RWPE1 (cell line): Measurements from ENCODE around the gene EEPD1.
"Not testable (repeated sequence)": the region's sequence is repeated elsewhere in the genome, so short reads cannot be mapped to it uniquely, and the experiment has no call there.

ENCODE experiments used
- CTCF ChIA-PET: fragments of 350-600 bp; sonication (Branson Sonifier 250); formaldehyde crosslinking; extraction: SDS; loops from one replicate; lab custom pipeline; 2021; lab: Yijun Ruan, JAX
- POLR2A ChIA-PET: fragments of 400-600 bp; formaldehyde crosslinking; extraction: SDS; loops from one replicate; lab custom pipeline; 2020; ENCODE audit warnings: antibody characterized with exemption; ENCODE audit not compliant: low non-redundant PET; lab: Yijun Ruan, JAX
- DNase-seq: peaks from one replicate; pipeline ENCODE4 v3.0.0; 2012; ENCODE audit warnings: low spot score
- H3K27ac ChIP-seq: fragments of 450-650 bp; 2 replicates; pipeline ENCODE4 v1.5.1; 2017
- CTCF ChIP-seq: fragments of 450-650 bp; conservative IDR thresholded peaks from 2 replicates; pipeline ENCODE4 v1.5.1; 2017; ENCODE audit warnings: low read depth, mild to moderate bottlenecking

EEPD1 gene

GRCh38 chr7:36119005-36119706, 33.9 kb upstream of the EEPD1 start:
- DNase-seq, result peak; percentile 76
- TF ChIP-seq CTCF, result no peak
- ChIA-PET POLR2A (no interaction called here), CTCF (no interaction called here)
- H3K27ac ChIP-seq, result peak overlapping the region; percentile 85

- CTCF ChIA-PET, DNase-seq, POLR2A ChIA-PET: not testable (repeated sequence)
- H3K27ac ChIP-seq, result peak overlapping the region; percentile 67
Measured at GRCh38 chr7:36119983-36120646, 32.9 kb upstream of the EEPD1 start.

GRCh38 chr7:36125630-36126029, 27.4 kb upstream of the EEPD1 start:
- DNase-seq, POLR2A ChIA-PET, CTCF ChIA-PET, H3K27ac ChIP-seq: not testable (repeated sequence)

GRCh38 chr7:36127075-36127740, 25.8 kb upstream of the EEPD1 start:
- no peak for TF ChIP-seq CTCF
- CTCF ChIA-PET, result interaction anchor here (0.6 to 0.7 kb wide), 2 partner anchors 11 to 165 kb away, joined by 3 to 5 read pairs; no protein-coding TSS in a partner anchor
- POLR2A ChIA-PET, result no interaction called here
- H3K27ac ChIP-seq, result no peak overlapping the region
- no peak for DNase-seq

GRCh38 chr7:36128448-36129047, 24.5 kb upstream of the EEPD1 start:
- DNase-seq, result peak; percentile 80
- peak overlapping the region; percentile 76 for H3K27ac ChIP-seq
- CTCF ChIA-PET, result interaction anchor here (0.6 to 0.9 kb wide), 3 partner anchors 23 to 245 kb away, joined by 3 to 5 read pairs (median 5); no protein-coding TSS in a partner anchor
- TF ChIP-seq CTCF, result peak; percentile 85
- POLR2A ChIA-PET, result no interaction called here

- CTCF ChIA-PET, result interaction anchor here (0.6 to 0.9 kb wide), 3 partner anchors 23 to 245 kb away, joined by 3 to 5 read pairs (median 5); no protein-coding TSS in a partner anchor
- peak overlapping the region; percentile 76 for H3K27ac ChIP-seq
- POLR2A ChIA-PET, result no interaction called here
- DNase-seq, result peak; percentile 26
- no peak for TF ChIP-seq CTCF
Measured at GRCh38 chr7:36129048-36129534, 24.0 kb upstream of the EEPD1 start.
